Gastroesophageal sphincter (tissue), 4 donors: Measurements from ENCODE around the gene EFEMP1. TPM values are rescaled to one million over a fixed set of nuclear protein-coding genes. Genes with fewer than 3 reads are reported as not detected.

Source experiments
- ATAC-seq: fragments of 150-250 bp; one replicate; pipeline ENCODE4 v1.9.1; 2016; ENCODE audit warnings: mild to moderate bottlenecking, moderate library complexity
- H3K27ac ChIP-seq, 4 donors: fragments of 200-600 bp; sonication (generic) in 3 of 4; 1 replicate in 3 of 4; 2 replicates in 1 of 4; pipeline ENCODE4 v1.5.1; 2016 to 2019
- H3K27me3 ChIP-seq: fragments of 200-600 bp; sonication (generic); one replicate; pipeline ENCODE4 v1.5.1; 2019
- H3K36me3 ChIP-seq, 2 donors: fragments of 200-600 bp; sonication (generic); one replicate each; pipeline ENCODE4 v1.5.1; 2019; ENCODE audit warnings: control low read depth in 1 of 2
- H3K4me1 ChIP-seq, 3 donors: fragments of 200-600 bp; sonication (generic); 1 replicate in 2 of 3; 2 replicates in 1 of 3; pipeline ENCODE4 v1.5.1; 2016 to 2019; ENCODE audit warnings: control low read depth in 2 of 3
- H3K4me3 ChIP-seq, 2 donors: fragments of 200-600 bp; sonication (generic); one replicate each; pipeline ENCODE4 v1.5.1; 2019; ENCODE audit warnings: mild to moderate bottlenecking in 1 of 2, moderate library complexity in 1 of 2
- H3K9me3 ChIP-seq, 3 donors: fragments of 200-600 bp; sonication (generic); one replicate each; pipeline ENCODE4 v1.5.1; 2017 to 2019; ENCODE audit warnings: control low read depth in 2 of 3
- EP300 ChIP-seq: sonication (generic); formaldehyde crosslinking; IDR thresholded peaks from one replicate; pipeline ENCODE4 v1.6.1; 2017; ENCODE audit warnings: antibody characterized with exemption, mild to moderate bottlenecking
- POLR2A ChIP-seq, 2 donors: fragments of 450-650 bp; IDR thresholded peaks; one replicate each; pipeline ENCODE4 v1.6.1; 2017; ENCODE audit warnings: antibody characterized with exemption in 2 of 2, mild to moderate bottlenecking in 2 of 2, moderate library complexity in 1 of 2
- POLR2AphosphoS5 ChIP-seq: sonication (generic); formaldehyde crosslinking; IDR thresholded peaks from one replicate; pipeline ENCODE4 v1.6.1; 2017; ENCODE audit warnings: antibody characterized with exemption
- WGBS, 2 donors: methylation state at CpG; one replicate each; pipeline ENCODE4 v1.1.5; 2018; ENCODE audit warnings: low coverage in 1 of 2; 5-methylcytosine and 5-hydroxymethylcytosine counted together
- total RNA-seq, 4 donors: library from RNA; depleted of rRNA; stranded (reverse); fragments of >200 nt; gene quantifications; one replicate each; pipeline ENCODE4 v1.1.0, GENCODE V29; 2016
- TF ChIP-seq, protein P1 (sequence below), 4 experiments: fragments of 200-600 bp in 2 of 4; fragments of 450-650 bp in 2 of 4; sonication (generic) in 1 of 4; IDR thresholded peaks; one replicate each; pipeline ENCODE4 v1.5.1; 2017 to 2019; ENCODE audit warnings: antibody characterized with exemption in 4 of 4, mild to moderate bottlenecking in 2 of 4, moderate library complexity in 2 of 4

Gene EFEMP1
- total RNA-seq, 4 donors from 2014 or later: 70.5 to 141 (median 91.9) TPM

DNA sequence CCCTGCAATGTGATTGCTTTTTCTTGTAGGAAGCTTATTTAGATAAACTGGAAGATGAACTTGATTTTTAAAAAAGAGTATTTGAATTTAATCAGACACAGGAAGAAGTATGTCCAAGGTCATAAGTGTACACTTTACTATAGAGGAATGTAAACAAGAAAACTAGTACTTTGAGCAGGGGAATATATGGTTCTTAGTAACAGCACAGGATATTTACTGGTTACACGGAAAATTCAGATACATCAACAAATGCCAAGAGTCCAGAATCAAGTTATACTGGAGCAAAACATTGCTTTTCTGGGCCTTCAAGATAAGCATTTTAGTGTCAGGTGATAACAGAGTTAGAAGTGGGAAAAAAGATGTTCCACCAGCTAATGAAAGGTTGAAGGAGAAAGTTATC lies 75.5 kb downstream of the EFEMP1 start:
- WGBS, 2 donors: 60 to 80% methylated on average over 1 of the region's 1 CpG
- TF ChIP-seq POLR2A (IDR thresholded peaks at IDR 0.05): no peak
- TF ChIP-seq POLR2AphosphoS5: no peak
- TF ChIP-seq EP300: no peak
- TF ChIP-seq, protein P1, sequence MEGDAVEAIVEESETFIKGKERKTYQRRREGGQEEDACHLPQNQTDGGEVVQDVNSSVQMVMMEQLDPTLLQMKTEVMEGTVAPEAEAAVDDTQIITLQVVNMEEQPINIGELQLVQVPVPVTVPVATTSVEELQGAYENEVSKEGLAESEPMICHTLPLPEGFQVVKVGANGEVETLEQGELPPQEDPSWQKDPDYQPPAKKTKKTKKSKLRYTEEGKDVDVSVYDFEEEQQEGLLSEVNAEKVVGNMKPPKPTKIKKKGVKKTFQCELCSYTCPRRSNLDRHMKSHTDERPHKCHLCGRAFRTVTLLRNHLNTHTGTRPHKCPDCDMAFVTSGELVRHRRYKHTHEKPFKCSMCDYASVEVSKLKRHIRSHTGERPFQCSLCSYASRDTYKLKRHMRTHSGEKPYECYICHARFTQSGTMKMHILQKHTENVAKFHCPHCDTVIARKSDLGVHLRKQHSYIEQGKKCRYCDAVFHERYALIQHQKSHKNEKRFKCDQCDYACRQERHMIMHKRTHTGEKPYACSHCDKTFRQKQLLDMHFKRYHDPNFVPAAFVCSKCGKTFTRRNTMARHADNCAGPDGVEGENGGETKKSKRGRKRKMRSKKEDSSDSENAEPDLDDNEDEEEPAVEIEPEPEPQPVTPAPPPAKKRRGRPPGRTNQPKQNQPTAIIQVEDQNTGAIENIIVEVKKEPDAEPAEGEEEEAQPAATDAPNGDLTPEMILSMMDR (IDR thresholded peaks at IDR 0.05): no peak

DNA sequence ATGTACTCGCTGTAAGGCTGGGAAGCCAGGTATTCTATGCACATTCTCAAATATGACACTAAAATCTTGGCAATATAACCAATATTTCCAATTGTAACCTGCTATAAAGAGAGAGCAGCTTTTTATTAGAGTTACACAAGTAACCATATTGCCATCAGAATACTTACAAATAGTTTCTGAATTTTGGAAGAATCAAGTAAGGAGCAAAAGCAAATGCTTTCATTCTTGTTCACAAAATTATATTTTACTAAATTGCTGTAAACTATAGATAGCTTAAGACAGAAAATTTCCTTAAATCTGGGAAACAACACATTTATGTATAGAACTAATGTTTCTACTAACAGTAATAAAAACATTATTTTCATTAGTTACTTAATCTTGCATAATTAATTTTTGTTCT lies 77.2 kb downstream of the EFEMP1 start:
- ATAC-seq: no peak
- 86 to 90% methylated on average over 1 of the region's 1 CpG for WGBS, 2 donors
- TF ChIP-seq POLR2A (IDR thresholded peaks at IDR 0.05) (no peak), EP300 (no peak), POLR2AphosphoS5 (no peak)
- TF ChIP-seq, protein P1 (IDR thresholded peaks at IDR 0.05): no peak

More for the DNA sequence above, 75.5 kb downstream of the EFEMP1 start:
- H3K27ac ChIP-seq: no peak overlapping the region
- no peaks in the 10 kb centered on the region for H3K27me3 ChIP-seq
- no peaks in the 10 kb centered on the region for H3K36me3 ChIP-seq
- no peak overlapping the region for H3K4me3 ChIP-seq
- no peaks in the 10 kb centered on the region for H3K9me3 ChIP-seq
- no peaks in the 10 kb centered on the region for H3K4me1 ChIP-seq
- ATAC-seq: no peak

DNA sequence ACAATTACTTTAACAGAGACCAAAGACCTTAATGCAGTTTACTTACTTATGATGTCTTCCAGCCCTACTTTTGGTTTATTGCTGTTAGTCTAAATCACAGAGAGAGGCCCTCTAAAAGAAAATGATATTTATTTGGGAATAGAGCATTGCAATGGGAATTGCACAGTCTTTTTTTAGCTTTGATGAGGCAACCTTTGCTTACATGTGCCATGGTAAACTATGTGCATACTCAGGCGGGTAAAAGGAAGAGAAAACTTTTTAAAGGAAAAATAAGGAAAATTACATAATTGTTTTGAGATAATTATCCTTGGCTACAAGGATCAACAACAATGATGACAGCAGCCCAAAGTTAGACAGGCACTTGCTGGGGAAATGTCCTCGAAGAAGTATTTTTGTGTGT lies 78.6 kb downstream of the EFEMP1 start:
- Histone ChIP-seq H3K4me3 (no peak overlapping the region), H3K9me3 (no peaks in the 10 kb centered on the region), H3K27me3 (no peaks in the 10 kb centered on the region), H3K27ac (no peak overlapping the region), H3K36me3 (no peaks in the 10 kb centered on the region), H3K4me1 (no peaks in the 10 kb centered on the region)
- 53 to 89% methylated on average over 2 of the region's 2 CpGs for WGBS, 2 donors
- TF ChIP-seq EP300 (no peak), POLR2AphosphoS5 (no peak), POLR2A (IDR thresholded peaks at IDR 0.05) (no peak)
- TF ChIP-seq, protein P1 (IDR thresholded peaks at IDR 0.05): no peak
- no peak for ATAC-seq

More for the DNA sequence above, 77.2 kb downstream of the EFEMP1 start:
- no peaks in the 10 kb centered on the region for H3K36me3 ChIP-seq
- H3K4me3 ChIP-seq: no peak overlapping the region
- no peaks in the 10 kb centered on the region for H3K27me3 ChIP-seq
- no peak overlapping the region for H3K27ac ChIP-seq
- H3K4me1 ChIP-seq: no peaks in the 10 kb centered on the region
- no peaks in the 10 kb centered on the region for H3K9me3 ChIP-seq

DNA sequence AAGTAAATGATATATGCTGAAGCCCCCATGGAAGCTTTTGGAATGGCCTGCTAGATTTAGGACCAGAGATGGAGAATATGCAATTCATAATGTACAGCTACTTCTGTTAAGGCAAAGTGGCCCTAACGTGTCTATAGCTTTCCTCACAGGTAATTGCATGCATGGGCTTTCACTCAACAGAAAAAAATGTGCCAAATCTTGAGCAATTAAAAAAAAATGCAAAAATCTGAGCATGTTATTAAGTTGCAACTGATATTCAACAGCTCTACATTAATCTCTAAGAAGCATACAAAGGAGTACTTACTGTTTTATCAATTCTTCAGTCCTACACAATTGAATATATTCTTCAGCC lies 79.6 kb downstream of the EFEMP1 start:
- 50 to 78% methylated on average over 1 of the region's 1 CpG for WGBS, 2 donors
- no peak for TF ChIP-seq POLR2AphosphoS5
- no peak for TF ChIP-seq POLR2A (IDR thresholded peaks at IDR 0.05)
- TF ChIP-seq, protein P1 (IDR thresholded peaks at IDR 0.05): no peak
- TF ChIP-seq EP300: no peak
- no peak overlapping the region for H3K27ac ChIP-seq

DNA sequence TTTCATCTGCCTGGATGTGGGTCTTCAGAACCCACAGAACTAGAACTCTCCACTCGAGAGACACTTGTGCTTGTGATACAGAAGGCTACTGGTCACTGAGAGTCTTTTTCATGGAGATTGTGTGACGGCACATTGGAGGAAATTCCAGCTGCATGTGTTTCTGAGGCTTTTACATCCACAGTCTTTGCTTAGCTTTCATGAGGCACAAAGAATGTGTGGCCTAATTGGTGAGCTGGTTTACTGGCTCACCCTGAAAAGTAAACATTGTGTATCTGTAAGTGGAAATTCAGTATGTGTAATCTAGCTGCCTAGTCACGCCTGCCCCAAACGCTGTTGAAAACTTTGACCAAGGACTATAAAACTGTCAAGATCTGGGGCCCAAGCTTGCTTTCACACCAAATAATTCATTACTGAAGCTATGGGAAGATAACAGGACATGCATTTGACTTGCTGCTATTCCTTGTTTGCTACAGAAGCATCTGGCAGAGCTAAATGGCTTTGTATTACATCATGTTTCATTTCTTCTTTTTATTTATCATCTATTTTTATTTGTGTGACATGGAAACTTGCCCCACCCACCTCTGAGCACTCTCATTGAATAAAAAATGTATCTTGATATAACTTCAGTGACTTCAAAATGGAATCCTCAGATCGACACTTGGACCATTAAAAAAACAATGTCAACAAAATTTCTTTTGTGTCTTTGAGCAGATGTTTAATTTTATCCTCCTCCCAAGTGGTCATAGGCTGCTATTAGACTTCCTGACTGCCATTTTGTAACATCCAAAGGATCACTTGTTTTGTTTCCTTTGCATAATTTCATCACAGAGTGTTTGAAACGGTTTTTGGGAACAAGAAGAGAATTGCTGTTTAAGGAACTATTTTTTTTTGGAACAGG lies 80.2 kb downstream of the EFEMP1 start:
- Histone ChIP-seq H3K27ac (peak overlapping the region in 2 of 4 donors; percentile 1 to 31), H3K4me3 (no peak overlapping the region), H3K4me1 (no peaks in the 10 kb centered on the region), H3K9me3 (no peaks in the 10 kb centered on the region), H3K27me3 (no peaks in the 10 kb centered on the region), H3K36me3 (no peaks in the 10 kb centered on the region)
- WGBS, 2 donors: 34 to 44% methylated on average over 6 of the region's 6 CpGs
- ATAC-seq: peak; percentile 35
- TF ChIP-seq EP300: no peak
- TF ChIP-seq POLR2A (IDR thresholded peaks at IDR 0.05): no peak
- TF ChIP-seq, protein P1 (IDR thresholded peaks at IDR 0.05): no peak
- no peak for TF ChIP-seq POLR2AphosphoS5

More for the DNA sequence above, 79.6 kb downstream of the EFEMP1 start:
- H3K9me3 ChIP-seq: no peaks in the 10 kb centered on the region
- no peak for ATAC-seq
- no peaks in the 10 kb centered on the region for H3K27me3 ChIP-seq
- no peaks in the 10 kb centered on the region for H3K36me3 ChIP-seq
- no peaks in the 10 kb centered on the region for H3K4me1 ChIP-seq
- H3K4me3 ChIP-seq: no peak overlapping the region
